HCT116 (cell line): ENCODE measurements around the gene UBE2M.

Experiments
- CTCF ChIP-seq, 3 experiments: fragments of 200-600 bp in 1 of 3; sonication (generic) in 1 of 3; IDR thresholded peaks in 2 of 3; conservative IDR thresholded peaks in 1 of 3; 2 replicates each; pipeline ENCODE4 v1.5.1; 2012 to 2017; ENCODE audit warnings: low read depth in 2 of 3, low read length in 2 of 3, antibody characterized with exemption in 1 of 3, borderline replicate concordance in 1 of 3, control low read depth in 1 of 3, mild to moderate bottlenecking in 1 of 3, mixed read lengths in 1 of 3, mixed run types in 1 of 3, moderate library complexity in 1 of 3; ENCODE audit not compliant: insufficient read depth in 1 of 3
- EZH2 ChIP-seq: fragments of 200-600 bp; sonication (generic); IDR thresholded peaks from 2 replicates; pipeline ENCODE4 v1.6.1; 2017; ENCODE audit warnings: antibody characterized with exemption, mixed run types
- POLR2A ChIP-seq: IDR thresholded peaks from 2 replicates; pipeline ENCODE4 v1.7.0; 2011; ENCODE audit warnings: borderline replicate concordance; ENCODE audit not compliant: insufficient read depth, insufficient read length; ENCODE audit errors: extremely low read depth
- POLR2AphosphoS5 ChIP-seq: IDR thresholded peaks from 2 replicates; pipeline ENCODE4 v1.6.1; 2011; ENCODE audit warnings: mild to moderate bottlenecking, low read depth, low read length, moderate library complexity
- SP1 ChIP-seq: IDR thresholded peaks from 2 replicates; pipeline ENCODE4 v1.6.1; 2012; ENCODE audit warnings: low read depth
- YY1 ChIP-seq: IDR thresholded peaks from 2 replicates; pipeline ENCODE4 v1.6.1; 2011; ENCODE audit warnings: low read length, low read depth, moderate library complexity, mild to moderate bottlenecking; ENCODE audit not compliant: insufficient replicate concordance; ENCODE audit errors: extremely low read depth
- TF ChIP-seq, protein P1 (sequence below): IDR thresholded peaks from 2 replicates; pipeline ENCODE4 v1.6.1; 2012
- TF ChIP-seq, protein P2 (sequence below): IDR thresholded peaks from 2 replicates; pipeline ENCODE4 v1.6.1; 2012; ENCODE audit warnings: low read depth

- TF ChIP-seq EZH2 (no peak), POLR2AphosphoS5 (no peak), POLR2A (no peak), CTCF (IDR thresholded peaks at IDR 0.05 in 2 of 3, conservative IDR thresholded peaks at IDR 0.05 in 1 of 3; ENCODE audit: borderline replicate concordance in 1 of 3, insufficient read depth in 1 of 3, low read depth in 2 of 3, low read length in 2 of 3) (no peak), YY1 (no peak), SP1 (no peak)
- TF ChIP-seq, protein P1, sequence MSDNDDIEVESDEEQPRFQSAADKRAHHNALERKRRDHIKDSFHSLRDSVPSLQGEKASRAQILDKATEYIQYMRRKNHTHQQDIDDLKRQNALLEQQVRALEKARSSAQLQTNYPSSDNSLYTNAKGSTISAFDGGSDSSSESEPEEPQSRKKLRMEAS, result no peak
- TF ChIP-seq, protein P2, sequence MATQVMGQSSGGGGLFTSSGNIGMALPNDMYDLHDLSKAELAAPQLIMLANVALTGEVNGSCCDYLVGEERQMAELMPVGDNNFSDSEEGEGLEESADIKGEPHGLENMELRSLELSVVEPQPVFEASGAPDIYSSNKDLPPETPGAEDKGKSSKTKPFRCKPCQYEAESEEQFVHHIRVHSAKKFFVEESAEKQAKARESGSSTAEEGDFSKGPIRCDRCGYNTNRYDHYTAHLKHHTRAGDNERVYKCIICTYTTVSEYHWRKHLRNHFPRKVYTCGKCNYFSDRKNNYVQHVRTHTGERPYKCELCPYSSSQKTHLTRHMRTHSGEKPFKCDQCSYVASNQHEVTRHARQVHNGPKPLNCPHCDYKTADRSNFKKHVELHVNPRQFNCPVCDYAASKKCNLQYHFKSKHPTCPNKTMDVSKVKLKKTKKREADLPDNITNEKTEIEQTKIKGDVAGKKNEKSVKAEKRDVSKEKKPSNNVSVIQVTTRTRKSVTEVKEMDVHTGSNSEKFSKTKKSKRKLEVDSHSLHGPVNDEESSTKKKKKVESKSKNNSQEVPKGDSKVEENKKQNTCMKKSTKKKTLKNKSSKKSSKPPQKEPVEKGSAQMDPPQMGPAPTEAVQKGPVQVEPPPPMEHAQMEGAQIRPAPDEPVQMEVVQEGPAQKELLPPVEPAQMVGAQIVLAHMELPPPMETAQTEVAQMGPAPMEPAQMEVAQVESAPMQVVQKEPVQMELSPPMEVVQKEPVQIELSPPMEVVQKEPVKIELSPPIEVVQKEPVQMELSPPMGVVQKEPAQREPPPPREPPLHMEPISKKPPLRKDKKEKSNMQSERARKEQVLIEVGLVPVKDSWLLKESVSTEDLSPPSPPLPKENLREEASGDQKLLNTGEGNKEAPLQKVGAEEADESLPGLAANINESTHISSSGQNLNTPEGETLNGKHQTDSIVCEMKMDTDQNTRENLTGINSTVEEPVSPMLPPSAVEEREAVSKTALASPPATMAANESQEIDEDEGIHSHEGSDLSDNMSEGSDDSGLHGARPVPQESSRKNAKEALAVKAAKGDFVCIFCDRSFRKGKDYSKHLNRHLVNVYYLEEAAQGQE, result no peak
These were observed 13.7 kb downstream of the UBE2M start for GRCh38 chr19:58544591-58545285.
